Measurements from ENCODE around the gene ST8SIA2. TPM values are rescaled to one million over a fixed set of nuclear protein-coding genes. Genes with fewer than 3 reads are reported as not detected.

Gene ST8SIA2
- total and polyA plus RNA-seq, 2 donors (not counting 1 experiment from before 2014, with no cell fraction given) = under 0.01 TPM; not detected in 1

DNA sequence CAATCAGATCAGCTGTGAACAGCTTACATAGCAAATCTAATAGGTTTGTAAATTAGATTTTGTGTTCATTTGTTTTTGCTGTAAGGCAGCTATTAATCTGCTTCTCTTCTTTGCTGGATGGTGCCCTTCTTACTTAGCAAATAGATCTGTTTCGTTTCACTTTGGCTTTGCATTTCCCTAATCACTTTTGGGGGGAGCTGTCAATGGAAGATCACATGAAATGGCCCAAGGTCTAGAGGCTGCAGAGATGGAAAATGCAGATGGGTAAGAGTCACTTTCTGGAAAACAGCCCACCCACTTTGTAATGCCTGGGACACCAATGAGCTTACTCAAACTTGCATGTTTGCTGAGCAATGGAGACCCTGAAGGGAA lies 36.4 kb downstream of the ST8SIA2 start:
- no peak overlapping the region for H3K27ac ChIP-seq (ENCODE audit: insufficient read depth, low read length)
- TF ChIP-seq, protein P1, sequence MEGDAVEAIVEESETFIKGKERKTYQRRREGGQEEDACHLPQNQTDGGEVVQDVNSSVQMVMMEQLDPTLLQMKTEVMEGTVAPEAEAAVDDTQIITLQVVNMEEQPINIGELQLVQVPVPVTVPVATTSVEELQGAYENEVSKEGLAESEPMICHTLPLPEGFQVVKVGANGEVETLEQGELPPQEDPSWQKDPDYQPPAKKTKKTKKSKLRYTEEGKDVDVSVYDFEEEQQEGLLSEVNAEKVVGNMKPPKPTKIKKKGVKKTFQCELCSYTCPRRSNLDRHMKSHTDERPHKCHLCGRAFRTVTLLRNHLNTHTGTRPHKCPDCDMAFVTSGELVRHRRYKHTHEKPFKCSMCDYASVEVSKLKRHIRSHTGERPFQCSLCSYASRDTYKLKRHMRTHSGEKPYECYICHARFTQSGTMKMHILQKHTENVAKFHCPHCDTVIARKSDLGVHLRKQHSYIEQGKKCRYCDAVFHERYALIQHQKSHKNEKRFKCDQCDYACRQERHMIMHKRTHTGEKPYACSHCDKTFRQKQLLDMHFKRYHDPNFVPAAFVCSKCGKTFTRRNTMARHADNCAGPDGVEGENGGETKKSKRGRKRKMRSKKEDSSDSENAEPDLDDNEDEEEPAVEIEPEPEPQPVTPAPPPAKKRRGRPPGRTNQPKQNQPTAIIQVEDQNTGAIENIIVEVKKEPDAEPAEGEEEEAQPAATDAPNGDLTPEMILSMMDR (conservative IDR thresholded peaks at IDR 0.05 in 1 of 2, IDR thresholded peaks at IDR 0.05 in 1 of 2; ENCODE audit: low read depth in 1 of 2, low read length in 2 of 2) = no peak
- no peak for TF ChIP-seq EZH2 (IDR thresholded peaks at IDR 0.05; ENCODE audit: low read length, missing control alignments)

DNA sequence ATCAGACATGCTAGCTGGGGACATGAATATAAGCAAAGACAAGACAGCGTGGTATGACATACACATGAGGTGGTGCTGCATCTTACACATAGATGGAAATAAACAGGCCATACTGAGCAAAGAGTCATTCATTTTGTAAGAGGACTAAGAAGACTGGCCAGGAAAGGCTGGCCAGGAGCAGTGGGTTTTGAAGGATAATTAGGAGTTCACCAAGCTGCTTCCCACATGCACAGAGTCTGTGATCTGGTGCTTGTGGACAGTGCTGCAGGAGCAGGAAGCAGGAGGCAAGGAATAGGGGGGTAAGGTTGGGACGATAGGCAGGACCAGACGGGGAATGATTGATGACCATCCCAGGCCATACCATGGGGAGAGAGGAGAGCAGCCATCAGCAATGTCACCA lies 41.5 kb downstream of the ST8SIA2 start:
- Histone ChIP-seq H4K20me1 (ENCODE audit: control insufficient read depth, extremely low read depth, insufficient read depth, low read length) (no peaks in the 10 kb centered on the region), H3K4me2 (ENCODE audit: extremely low read depth, insufficient read depth, low read length) (no peak overlapping the region), H3K4me3 (replicated peaks in 1 of 4; ENCODE audit: control extremely low read depth in 1 of 4, insufficient read depth in 1 of 4, low read depth in 3 of 4, low read length in 4 of 4) (no peak overlapping the region), H3K36me3 (ENCODE audit: control insufficient read depth, insufficient read depth, low read length) (no peaks in the 10 kb centered on the region), H3K9ac (ENCODE audit: insufficient read depth, low read length) (no peak overlapping the region), H3K79me2 (ENCODE audit: control insufficient read depth, insufficient read depth, low read length) (no peaks in the 10 kb centered on the region), H3K27ac (ENCODE audit: insufficient read depth, low read length) (no peak overlapping the region), H2AFZ (ENCODE audit: low read length) (no peak overlapping the region), H3K4me1 (ENCODE audit: control insufficient read depth, extremely low read depth, insufficient read depth, low read length) (no peaks in the 10 kb centered on the region), H3K9me3 (ENCODE audit: control insufficient read depth, insufficient read depth, low read depth, low read length) (no peaks in the 10 kb centered on the region), H3K27me3 (ENCODE audit: control insufficient read depth, insufficient read depth, low read length) (no peaks in the 10 kb centered on the region)
- TF ChIP-seq EZH2 (IDR thresholded peaks at IDR 0.05; ENCODE audit: low read length, missing control alignments) = no peak
- TF ChIP-seq, protein P1 (conservative IDR thresholded peaks at IDR 0.05 in 1 of 2, IDR thresholded peaks at IDR 0.05 in 1 of 2; ENCODE audit: low read depth in 1 of 2, low read length in 2 of 2) = no peak
- no peak for DNase-seq (ENCODE audit: low read depth in 2 of 2)

More for the DNA sequence above, 36.4 kb downstream of the ST8SIA2 start:
- H2AFZ ChIP-seq (ENCODE audit: low read length) = no peak overlapping the region
- H4K20me1 ChIP-seq (ENCODE audit: control insufficient read depth, extremely low read depth, insufficient read depth, low read length) = no peaks in the 10 kb centered on the region
- H3K27me3 ChIP-seq (ENCODE audit: control insufficient read depth, insufficient read depth, low read length) = no peaks in the 10 kb centered on the region
- H3K36me3 ChIP-seq (ENCODE audit: control insufficient read depth, insufficient read depth, low read length) = no peaks in the 10 kb centered on the region
- peak in 1 of 2 donors; percentile 52 for DNase-seq (ENCODE audit: low read depth in 2 of 2)
- H3K4me2 ChIP-seq (ENCODE audit: extremely low read depth, insufficient read depth, low read length) = no peak overlapping the region
- no peaks in the 10 kb centered on the region for H3K79me2 ChIP-seq (ENCODE audit: control insufficient read depth, insufficient read depth, low read length)
- H3K4me1 ChIP-seq (ENCODE audit: control insufficient read depth, extremely low read depth, insufficient read depth, low read length) = peaks cover 2% of the 10 kb centered on the region
- no peak overlapping the region for H3K4me3 ChIP-seq (replicated peaks in 1 of 4; ENCODE audit: control extremely low read depth in 1 of 4, insufficient read depth in 1 of 4, low read depth in 3 of 4, low read length in 4 of 4)
- no peaks in the 10 kb centered on the region for H3K9me3 ChIP-seq (ENCODE audit: control insufficient read depth, insufficient read depth, low read depth, low read length)
- no peak overlapping the region for H3K9ac ChIP-seq (ENCODE audit: insufficient read depth, low read length)

DNA sequence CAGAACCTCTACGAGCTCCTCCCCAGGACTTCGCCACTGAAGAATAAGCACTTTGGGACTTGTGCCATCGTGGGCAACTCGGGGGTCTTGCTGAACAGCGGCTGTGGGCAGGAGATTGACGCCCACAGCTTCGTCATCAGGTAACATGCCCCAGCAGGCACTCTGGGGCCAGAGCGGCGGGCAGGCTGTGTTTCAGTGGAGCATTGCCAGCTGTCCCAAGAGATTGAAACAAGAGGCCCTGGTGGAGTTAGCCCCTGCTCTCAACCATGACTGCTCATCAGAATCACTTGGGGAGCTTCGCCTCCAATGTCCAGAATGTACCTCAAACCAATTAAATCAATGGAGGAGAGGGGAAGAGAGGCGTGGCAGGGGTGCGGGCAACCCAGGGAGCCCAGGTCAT lies 44.8 kb downstream of the ST8SIA2 start:
- Histone ChIP-seq H3K9me3 (ENCODE audit: control insufficient read depth, insufficient read depth, low read depth, low read length) (no peaks in the 10 kb centered on the region), H3K9ac (ENCODE audit: insufficient read depth, low read length) (no peak overlapping the region), H3K27me3 (ENCODE audit: control insufficient read depth, insufficient read depth, low read length) (no peaks in the 10 kb centered on the region), H3K79me2 (ENCODE audit: control insufficient read depth, insufficient read depth, low read length) (no peaks in the 10 kb centered on the region), H3K36me3 (ENCODE audit: control insufficient read depth, insufficient read depth, low read length) (no peaks in the 10 kb centered on the region), H3K4me1 (ENCODE audit: control insufficient read depth, extremely low read depth, insufficient read depth, low read length) (no peaks in the 10 kb centered on the region), H3K4me2 (ENCODE audit: extremely low read depth, insufficient read depth, low read length) (no peak overlapping the region), H3K27ac (ENCODE audit: insufficient read depth, low read length) (no peak overlapping the region), H4K20me1 (ENCODE audit: control insufficient read depth, extremely low read depth, insufficient read depth, low read length) (no peaks in the 10 kb centered on the region), H2AFZ (ENCODE audit: low read length) (no peak overlapping the region), H3K4me3 (replicated peaks in 1 of 4; ENCODE audit: control extremely low read depth in 1 of 4, insufficient read depth in 1 of 4, low read depth in 3 of 4, low read length in 4 of 4) (no peak overlapping the region)
- TF ChIP-seq, protein P1 (conservative IDR thresholded peaks at IDR 0.05 in 1 of 2, IDR thresholded peaks at IDR 0.05 in 1 of 2; ENCODE audit: low read depth in 1 of 2, low read length in 2 of 2) = no peak
- TF ChIP-seq EZH2 (IDR thresholded peaks at IDR 0.05; ENCODE audit: low read length, missing control alignments) = no peak
- no peak for DNase-seq (ENCODE audit: low read depth in 2 of 2)

All from fibroblast of lung (primary cell).